Activated CD4-positive, alpha-beta T cell treated with anti-CD3 and anti-CD28 coated beads, Interleukin-2, amount 50 U/mL, for 24 hours (primary cell): ENCODE measurements around the gene GLUD1.
"Not testable (repeated sequence)": the region's sequence is repeated elsewhere in the genome, so short reads cannot be mapped to it uniquely, and the experiment has no call there.

ENCODE experiments used
- DNase-seq, 2 donors: peaks; one replicate each; pipeline ENCODE4 v3.0.0-alpha.2; 2020; ENCODE audit warnings: low read depth in 1 of 2, low spot score in 1 of 2

Gene GLUD1

DNA sequence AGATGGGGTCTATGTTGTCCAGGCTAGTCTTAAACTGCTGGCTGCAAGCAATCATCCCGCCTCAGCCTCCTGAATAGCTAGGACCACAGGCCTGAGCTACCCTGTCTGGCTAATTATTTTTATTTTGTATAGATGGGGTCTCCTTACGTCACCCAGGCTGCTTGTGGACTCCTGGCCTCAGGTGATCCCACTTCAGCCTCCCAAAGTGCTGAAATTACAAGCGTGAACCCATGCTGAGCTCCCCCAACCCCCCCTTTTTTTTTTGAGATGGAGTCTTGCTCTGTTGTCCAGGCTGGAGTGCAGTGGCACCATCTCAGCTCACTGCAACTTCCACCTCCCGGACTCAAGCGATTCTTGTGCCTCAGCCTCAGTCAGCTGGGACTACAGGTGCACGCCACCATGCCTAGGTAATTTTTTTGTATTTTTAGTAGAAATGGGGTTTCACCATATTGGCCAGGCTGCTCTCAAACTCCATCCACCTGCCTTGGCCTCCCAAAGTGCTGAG is 49.2 kb downstream of the GLUD1 start:
- no peak for DNase-seq

- not testable (repeated sequence) for DNase-seq
Observed at GRCh38 chr10:87043579-87043978, 51.1 kb downstream of the GLUD1 start.

- DNase-seq = no peak
Observed at GRCh38 chr10:87038786-87039185, 55.9 kb downstream of the GLUD1 start.

DNA sequence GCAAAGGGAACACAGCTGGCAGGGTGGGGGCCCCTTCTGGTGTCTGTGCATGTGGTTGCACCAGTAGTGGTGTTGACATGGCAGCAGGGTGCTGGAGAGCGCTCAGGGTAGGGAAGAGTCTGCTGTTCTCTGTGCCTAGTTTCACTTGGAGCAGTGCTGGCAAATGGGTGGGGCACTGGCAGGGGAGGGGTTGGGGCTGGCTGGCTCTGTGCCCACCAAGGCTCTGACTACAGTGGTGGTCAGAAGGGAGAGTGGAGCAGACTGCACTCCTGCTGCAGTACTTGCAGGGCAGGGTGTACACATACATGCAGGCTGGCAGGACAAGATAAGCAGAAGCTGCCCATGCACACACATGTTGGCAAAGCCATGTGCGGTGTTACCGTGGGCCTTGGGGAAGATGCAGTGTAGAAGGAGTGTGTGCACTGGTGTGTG is 56.3 kb downstream of the GLUD1 start:
- DNase-seq = no peak

DNA sequence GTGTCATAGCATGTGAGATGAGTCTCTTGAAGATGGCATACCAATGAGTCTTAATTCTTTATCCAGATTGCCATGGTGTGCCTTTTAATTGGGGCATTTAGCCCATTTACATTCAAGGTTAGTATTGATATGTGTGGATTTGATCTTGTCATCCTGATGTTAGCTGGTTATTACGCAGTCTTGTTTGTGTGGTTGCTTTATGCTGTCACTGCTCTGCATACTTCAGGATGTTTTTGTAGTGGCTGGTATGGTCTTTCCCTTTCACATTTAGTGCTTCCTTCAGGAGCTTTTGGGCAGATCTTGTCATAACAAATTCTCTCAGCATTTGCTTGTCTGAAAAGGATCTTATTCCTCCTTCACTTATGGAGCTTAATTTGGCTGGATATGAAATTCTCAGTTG is 58.0 kb downstream of the GLUD1 start:
- DNase-seq = no peak

DNA sequence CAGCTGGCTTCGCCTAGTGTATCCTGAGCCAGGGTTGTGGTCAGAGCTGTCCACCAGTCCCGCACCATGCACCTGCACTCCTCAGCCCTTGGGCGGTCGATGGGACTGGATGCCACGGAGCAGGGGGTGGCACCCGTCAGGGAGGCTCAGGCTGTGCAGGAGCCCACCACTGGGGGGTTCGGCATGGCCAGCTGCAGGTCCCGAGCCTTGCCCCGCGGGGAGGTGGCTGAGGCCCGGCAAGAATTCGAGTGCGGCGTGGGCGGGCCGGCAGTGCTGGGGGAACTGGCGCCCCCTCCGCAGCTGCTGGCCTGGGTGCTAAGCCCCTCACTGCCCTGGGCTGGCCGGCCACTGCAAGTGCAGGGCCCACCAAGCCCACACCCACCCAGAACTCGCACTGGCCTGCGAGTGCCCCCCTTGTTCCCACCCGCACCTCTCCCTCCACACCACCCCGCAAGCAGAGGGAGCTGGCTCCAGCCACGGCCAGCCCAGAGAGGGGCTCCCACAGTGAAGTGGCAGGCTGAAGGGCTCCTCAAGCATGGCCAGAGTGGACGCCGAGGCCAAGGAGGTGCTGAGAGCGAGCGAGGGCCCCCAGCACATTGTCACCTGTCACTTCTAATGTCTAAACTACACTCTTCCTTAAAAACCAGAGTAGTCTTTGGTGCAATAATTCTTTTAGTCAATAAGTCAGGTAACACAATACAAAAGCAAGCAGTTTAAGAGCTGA is 63.6 kb downstream of the GLUD1 start:
- DNase-seq = no peak

- not testable (repeated sequence) for DNase-seq
Observed at GRCh38 chr10:87030419-87030818, 64.2 kb downstream of the GLUD1 start.

DNA sequence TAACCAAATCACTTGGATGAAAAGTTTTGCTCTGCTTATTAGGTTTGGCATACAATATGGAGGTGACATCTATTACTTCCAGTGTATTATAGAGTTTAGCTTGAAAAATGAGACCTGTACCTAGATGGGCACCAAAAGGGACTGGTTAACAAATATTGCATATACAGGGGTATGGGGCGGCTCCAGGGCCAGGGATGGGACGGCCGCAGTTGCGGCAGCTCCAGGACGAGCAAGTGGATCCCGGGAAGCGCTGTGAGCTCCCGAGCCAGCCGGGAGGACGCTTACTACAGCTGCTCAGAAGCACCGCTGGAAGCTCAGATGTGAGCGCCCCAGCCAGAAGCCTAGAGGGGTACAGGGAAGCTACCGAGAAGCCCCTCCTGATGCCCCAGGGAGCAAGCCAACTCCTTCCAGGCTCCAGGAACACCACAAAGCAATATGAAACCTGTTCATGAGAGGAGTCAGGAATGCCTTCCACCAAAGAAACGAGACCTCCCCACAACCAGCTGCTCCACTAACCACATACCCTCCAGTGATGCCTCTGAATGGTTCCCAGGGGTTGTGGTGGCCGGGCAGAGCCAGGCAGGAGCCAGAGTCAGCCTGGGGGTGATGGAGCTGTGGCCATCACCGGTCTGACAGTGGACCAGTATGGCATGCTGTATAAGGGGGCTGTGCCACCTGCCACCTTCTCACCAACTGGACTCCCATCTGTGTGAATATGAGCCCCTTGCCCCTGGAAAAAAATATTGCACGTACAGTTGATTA is 67.7 kb downstream of the GLUD1 start:
- not testable (repeated sequence) for DNase-seq

GRCh38 chr10:87025285-87025958 is 69.2 kb downstream of the GLUD1 start:
- DNase-seq = peak in 1 of 2 donors; percentile 18

DNA sequence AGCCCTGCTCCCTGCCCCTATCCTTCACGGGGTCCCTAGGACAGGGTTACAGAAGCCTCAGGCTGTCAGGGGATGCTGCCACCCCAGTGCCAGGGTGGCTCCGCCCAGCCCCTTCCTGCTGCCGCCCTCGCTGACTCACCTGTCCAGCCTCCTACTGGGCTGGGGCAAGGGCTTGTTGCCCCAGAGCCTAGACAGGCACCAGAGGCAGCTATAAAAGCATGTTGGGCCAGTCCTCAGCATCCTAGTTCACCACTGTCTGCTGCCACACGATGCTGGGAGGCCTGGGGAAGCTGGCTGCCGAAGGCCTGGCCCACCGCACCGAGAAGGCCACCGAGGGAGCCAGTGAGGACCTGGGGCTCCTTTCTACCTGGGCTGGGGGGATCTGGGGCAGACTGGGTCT is 74.6 kb downstream of the GLUD1 start, which contains the start of gene FAM25A:
FAM25A (plus strand) TSS at position 239 of the 400 bp plus-strand sequence; CDS start at position 270, 31 bp downstream.
- DNase-seq = not testable (repeated sequence)

DNA sequence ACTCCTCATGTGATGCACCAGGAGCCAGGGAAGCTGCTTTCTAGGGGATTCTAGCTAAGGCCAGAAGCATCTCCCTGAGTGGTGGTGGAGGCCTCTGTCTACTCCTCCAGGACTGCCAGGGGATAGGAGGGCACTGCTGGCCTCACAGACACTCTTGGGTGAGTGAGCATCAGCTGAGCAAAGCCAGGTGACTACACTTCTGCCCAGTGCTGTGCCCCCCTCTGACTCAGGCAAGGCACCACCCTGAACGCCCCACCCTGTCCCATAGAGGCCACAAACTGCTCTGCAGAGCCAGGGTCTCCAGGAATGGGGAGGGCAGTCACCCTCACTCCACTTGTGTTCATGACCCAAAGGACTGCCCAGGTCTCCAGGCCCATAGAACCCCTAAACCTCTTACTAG is 75.1 kb downstream of the GLUD1 start:
- not testable (repeated sequence) for DNase-seq

DNA sequence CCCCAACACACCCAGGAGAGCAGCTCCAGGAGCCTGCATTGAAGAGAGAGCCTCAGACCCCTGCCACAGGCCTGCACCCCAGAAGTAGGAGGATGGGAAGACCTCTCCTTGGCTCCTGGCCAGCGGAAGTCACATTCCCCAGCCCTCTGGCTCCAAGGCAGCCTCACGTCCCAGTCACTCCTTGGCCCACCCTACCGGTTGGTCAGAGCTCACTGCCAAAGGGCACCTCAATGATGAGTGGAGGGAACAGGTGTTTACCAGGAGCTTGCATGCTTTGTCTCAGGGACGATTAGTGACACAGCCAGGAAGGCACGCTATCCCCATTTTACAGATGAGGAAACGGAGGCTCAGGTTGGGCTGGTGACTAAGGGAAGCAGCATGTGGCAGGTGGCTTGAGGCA is 75.6 kb downstream of the GLUD1 start:
- not testable (repeated sequence) for DNase-seq

- DNase-seq = not testable (repeated sequence)
Observed at GRCh38 chr10:87018127-87018526, 76.5 kb downstream of the GLUD1 start.

DNA sequence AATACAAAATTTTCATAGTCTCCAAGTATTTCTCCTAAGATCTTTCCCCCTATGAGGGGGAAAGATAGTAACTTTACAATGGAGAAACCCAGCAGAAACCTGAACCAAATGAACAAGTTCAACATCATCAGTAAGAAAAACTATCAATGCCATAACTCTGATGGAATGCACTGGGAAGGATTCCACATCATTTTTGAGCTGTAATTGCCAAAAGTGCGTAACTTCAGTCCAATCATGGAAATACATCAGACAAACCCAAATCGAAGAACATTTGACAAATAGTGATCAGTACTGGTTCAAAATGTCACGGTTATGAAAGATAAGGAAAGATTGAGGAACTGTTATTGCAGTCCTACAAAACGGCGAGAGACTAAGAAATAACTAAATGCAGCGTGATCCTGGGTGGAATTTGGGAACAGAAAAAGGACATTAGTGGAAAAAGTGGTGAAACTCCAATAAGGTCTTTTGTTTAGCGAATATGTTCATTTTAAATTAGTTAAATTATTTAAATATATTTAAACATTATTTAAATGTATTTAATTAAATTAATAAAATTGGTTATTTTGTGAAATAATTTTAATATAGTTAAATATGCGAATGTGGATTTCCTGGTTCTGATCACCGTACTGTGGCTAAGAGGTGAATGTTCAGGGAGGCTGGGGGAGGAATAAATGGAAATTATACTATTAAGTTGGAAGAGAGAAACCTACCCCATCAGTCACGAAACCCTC is 79.5 kb downstream of the GLUD1 start:
- DNase-seq = not testable (repeated sequence)

DNA sequence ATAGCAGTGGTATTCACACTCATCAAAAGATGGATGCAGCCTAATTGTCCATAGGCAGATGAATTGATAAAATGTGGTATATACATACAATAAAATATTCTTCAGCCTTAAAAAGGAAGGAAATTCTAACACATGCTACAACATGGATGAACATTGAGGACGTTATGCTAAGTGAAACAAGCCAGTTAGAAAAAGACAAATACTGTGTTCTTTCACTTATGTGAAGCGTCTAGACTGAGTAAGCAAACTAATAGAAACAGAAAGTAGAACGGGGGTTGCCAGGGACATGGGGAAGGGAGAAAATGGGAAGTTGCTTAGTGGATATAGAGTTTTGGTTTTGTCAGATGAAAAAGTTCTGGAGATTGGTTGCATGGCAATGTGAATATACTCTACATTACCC is 81.1 kb downstream of the GLUD1 start:
- DNase-seq = not testable (repeated sequence)

DNA sequence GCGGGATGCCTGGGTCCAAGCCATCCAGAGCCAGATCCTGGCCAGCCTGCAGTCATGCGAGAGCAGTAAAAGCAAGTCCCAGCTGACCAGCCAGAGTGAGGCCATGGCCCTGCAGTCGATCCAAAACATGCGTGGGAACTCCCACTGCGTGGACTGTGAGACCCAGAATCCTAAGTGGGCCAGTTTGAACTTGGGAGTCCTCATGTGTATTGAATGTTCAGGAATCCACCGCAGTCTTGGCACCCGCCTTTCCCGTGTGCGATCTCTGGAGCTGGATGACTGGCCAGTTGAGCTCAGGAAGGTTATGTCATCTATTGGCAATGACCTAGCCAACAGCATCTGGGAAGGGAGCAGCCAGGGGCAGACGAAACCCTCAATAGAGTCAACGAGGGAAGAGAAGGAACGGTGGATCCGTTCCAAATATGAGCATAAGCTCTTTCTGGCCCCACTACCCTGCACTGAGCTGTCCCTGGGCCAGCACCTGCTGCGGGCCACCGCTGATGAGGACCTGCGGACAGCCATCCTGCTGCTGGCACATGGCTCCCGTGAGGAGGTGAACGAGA is 85.4 kb downstream of the GLUD1 start:
- DNase-seq = not testable (repeated sequence)

DNA sequence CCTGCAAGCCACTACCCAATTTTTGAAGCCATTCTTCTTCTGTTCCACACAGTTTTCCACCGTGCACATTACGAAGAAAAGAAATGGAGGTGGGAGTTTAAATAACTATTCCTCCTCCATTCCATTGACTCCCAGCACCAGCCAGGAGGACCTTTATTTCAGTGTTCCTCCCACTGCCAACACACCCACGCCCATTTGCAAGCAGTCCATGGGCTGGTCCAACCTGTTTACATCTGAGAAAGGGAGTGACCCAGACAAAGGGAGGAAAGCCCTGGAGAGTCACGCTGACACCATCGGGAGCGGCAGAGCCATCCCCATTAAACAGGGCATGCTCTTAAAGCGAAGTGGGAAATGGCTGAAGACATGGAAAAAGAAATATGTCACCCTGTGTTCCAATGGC is 86.3 kb downstream of the GLUD1 start:
- DNase-seq = not testable (repeated sequence)

DNA sequence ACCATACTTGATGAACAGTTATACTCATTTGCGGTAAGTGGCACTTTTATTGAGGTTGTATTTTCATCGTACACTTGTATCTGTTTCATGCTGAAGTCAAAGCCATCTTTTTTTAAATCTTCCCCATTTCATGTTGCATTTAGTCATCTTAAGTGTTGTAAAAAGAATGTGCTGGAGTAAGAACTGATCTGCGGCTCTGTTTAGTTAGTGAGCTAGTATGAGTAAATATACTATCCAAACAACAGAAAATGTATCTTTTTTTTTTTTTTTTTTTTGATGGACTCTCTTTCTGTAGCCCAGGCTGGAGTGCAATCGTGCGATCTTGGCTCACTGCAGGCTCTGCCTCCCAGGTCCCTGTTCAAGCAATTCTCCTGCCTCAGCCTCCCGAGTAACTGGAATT is 87.0 kb downstream of the GLUD1 start:
- DNase-seq = not testable (repeated sequence)

GRCh38 chr10:87007124-87007523 is 87.5 kb downstream of the GLUD1 start:
- DNase-seq = not testable (repeated sequence)

DNA sequence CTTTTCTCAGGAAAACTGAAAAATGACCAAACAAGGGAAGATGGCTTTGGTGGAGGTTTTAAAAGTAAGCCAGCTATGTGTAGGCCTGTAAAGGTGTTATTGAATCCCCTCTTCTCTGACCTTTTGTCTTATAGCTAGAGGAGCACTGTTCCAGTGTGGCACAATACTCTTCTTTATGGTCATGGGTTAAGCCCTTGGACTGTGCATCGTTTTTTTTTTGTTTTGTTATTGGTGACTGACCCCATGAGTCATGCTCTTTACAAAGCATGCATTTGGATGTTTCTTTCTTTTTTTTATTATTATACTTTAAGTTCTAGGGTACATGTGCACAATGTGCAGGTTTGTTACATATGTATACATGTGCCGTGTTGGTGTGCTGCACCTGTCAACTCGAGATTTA is 94.2 kb downstream of the GLUD1 start:
- DNase-seq = no peak
